Endothelial cell of umbilical vein (primary cell): ENCODE measurements around the gene ZFHX2.

ENCODE experiments used
- POLR2A ChIP-seq: IDR thresholded peaks from 2 replicates; pipeline ENCODE4 v1.6.1; 2012; ENCODE audit warnings: low read depth, mild to moderate bottlenecking, control low read depth, low read length
- TF ChIP-seq, protein P1 (sequence below), 2 donors: IDR thresholded peaks; 1 replicate in 1 of 2; 2 replicates in 1 of 2; pipeline ENCODE4 v1.5.1; 2011; ENCODE audit warnings: low read length in 2 of 2, mild to moderate bottlenecking in 2 of 2, moderate library complexity in 2 of 2, control low read depth in 1 of 2, inconsistent platforms in 1 of 2, low read depth in 1 of 2; ENCODE audit not compliant: insufficient read depth in 1 of 2; ENCODE audit errors: extremely low read depth in 1 of 2

GRCh38 chr14:23555533-23555881, 3.9 kb upstream of the ZFHX2 start:
- TF ChIP-seq POLR2A, result no peak
- TF ChIP-seq, protein P1, sequence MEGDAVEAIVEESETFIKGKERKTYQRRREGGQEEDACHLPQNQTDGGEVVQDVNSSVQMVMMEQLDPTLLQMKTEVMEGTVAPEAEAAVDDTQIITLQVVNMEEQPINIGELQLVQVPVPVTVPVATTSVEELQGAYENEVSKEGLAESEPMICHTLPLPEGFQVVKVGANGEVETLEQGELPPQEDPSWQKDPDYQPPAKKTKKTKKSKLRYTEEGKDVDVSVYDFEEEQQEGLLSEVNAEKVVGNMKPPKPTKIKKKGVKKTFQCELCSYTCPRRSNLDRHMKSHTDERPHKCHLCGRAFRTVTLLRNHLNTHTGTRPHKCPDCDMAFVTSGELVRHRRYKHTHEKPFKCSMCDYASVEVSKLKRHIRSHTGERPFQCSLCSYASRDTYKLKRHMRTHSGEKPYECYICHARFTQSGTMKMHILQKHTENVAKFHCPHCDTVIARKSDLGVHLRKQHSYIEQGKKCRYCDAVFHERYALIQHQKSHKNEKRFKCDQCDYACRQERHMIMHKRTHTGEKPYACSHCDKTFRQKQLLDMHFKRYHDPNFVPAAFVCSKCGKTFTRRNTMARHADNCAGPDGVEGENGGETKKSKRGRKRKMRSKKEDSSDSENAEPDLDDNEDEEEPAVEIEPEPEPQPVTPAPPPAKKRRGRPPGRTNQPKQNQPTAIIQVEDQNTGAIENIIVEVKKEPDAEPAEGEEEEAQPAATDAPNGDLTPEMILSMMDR (IDR thresholded peaks at IDR 0.05; ENCODE audit: extremely low read depth in 1 of 2, insufficient read depth in 1 of 2, low read depth in 1 of 2, low read length in 2 of 2), result no peak
